CD4-positive, CD25-positive, alpha-beta regulatory T cell (primary cell): ENCODE results near the gene LHX4. TPM values are rescaled to one million over a fixed set of nuclear protein-coding genes. Genes with fewer than 3 reads are reported as not detected.

Source experiments
- ATAC-seq, 2 donors: fragments of 150-1000 bp; cut with Tn5 transposase; one replicate each; pipeline ENCODE4 v1.10.0; 2021; ENCODE audit warnings: low read depth in 2 of 2, moderate number of reproducible peaks in 2 of 2, moderate library complexity in 1 of 2
- DNase-seq, 3 donors: peaks; one replicate each; pipeline versions ENCODE4 v3.0.0 to v3.0.0-alpha.2; 2012 to 2022; ENCODE audit warnings: mixed read lengths in 1 of 3
- H3K27ac ChIP-seq: one replicate; pipeline ENCODE4 v1.7.0; 2013; ENCODE audit warnings: mild to moderate bottlenecking, low read length; ENCODE audit not compliant: insufficient read depth, poor library complexity, severe bottlenecking
- H3K27me3 ChIP-seq: one replicate; pipeline ENCODE4 v1.7.0; 2013; ENCODE audit warnings: low read length; ENCODE audit not compliant: control insufficient read depth, insufficient read depth
- H3K36me3 ChIP-seq: one replicate; pipeline ENCODE4 v1.7.0; 2013; ENCODE audit warnings: mild to moderate bottlenecking, low read length, moderate library complexity; ENCODE audit not compliant: control insufficient read depth, insufficient read depth
- H3K4me1 ChIP-seq: 2 replicates; pipeline ENCODE4 v1.7.0; 2013; ENCODE audit warnings: mild to moderate bottlenecking, low read length; ENCODE audit not compliant: insufficient read depth, control insufficient read depth, poor library complexity, severe bottlenecking
- H3K4me3 ChIP-seq: one replicate; pipeline ENCODE4 v1.7.0; 2013; ENCODE audit warnings: low read depth, mild to moderate bottlenecking, low read length, moderate library complexity
- H3K9me3 ChIP-seq, 2 experiments: 1 replicate in 1 of 2; 2 replicates in 1 of 2; pipeline ENCODE4 v1.7.0; 2013; ENCODE audit warnings: low read length in 2 of 2, mild to moderate bottlenecking in 1 of 2, moderate library complexity in 1 of 2; ENCODE audit not compliant: control insufficient read depth in 2 of 2
- H3K27ac Mint-ChIP-seq, 3 donors: one replicate each; pipeline ENCODE4 v1.8.0; 2020 to 2022; ENCODE audit warnings: mild to moderate bottlenecking in 3 of 3, mixed read lengths in 3 of 3, moderate library complexity in 2 of 3
- H3K27me3 Mint-ChIP-seq: one replicate; pipeline ENCODE4 v1.8.0; 2022; ENCODE audit warnings: mild to moderate bottlenecking, mixed read lengths
- H3K36me3 Mint-ChIP-seq: one replicate; pipeline ENCODE4 v1.8.0; 2020; ENCODE audit warnings: mixed read lengths
- H3K4me1 Mint-ChIP-seq, 4 donors: one replicate each; pipeline ENCODE4 v1.8.0; 2020 to 2022; ENCODE audit warnings: mixed read lengths in 4 of 4, mild to moderate bottlenecking in 1 of 4
- H3K4me3 Mint-ChIP-seq, 4 donors: one replicate each; pipeline ENCODE4 v1.8.0; 2020 to 2022; ENCODE audit warnings: mild to moderate bottlenecking in 4 of 4, mixed read lengths in 4 of 4, moderate library complexity in 3 of 4
- H3K9me3 Mint-ChIP-seq, 7 donors: one replicate each; pipeline ENCODE4 v1.8.0; 2020 to 2022; ENCODE audit warnings: mixed read lengths in 7 of 7, mild to moderate bottlenecking in 3 of 7, moderate library complexity in 2 of 7
- polyA plus RNA-seq, 4 donors: library from polyadenylated mRNA; unstranded; fragments of 300-500 nt; fragmentation: Illumina TruSeq; gene quantifications; one replicate each; pipeline ENCODE4 v1.2.3, GENCODE V29; 2021
- total RNA-seq: library from RNA; stranded (reverse); gene quantifications from one replicate; pipeline ENCODE4 v1.2.3, GENCODE V29; 2022

Gene LHX4
- total and polyA plus RNA-seq, 5 donors from 2014 or later, result 0.17 to 0.32 (median 0.28) TPM; not detected in 1

- H3K9me3 Mint-ChIP-seq, result peaks cover 0 to 1% (median 0%) of the 10 kb centered on the region in 7 donors
- Histone ChIP-seq H3K4me1 (peaks cover 10% of the 10 kb centered on the region), H3K9me3 (no peaks in the 10 kb centered on the region), H3K27ac (no peak overlapping the region), H3K4me3 (no peak overlapping the region), H3K27me3 (no peaks in the 10 kb centered on the region), H3K36me3 (no peaks in the 10 kb centered on the region)
- no peak for DNase-seq
- no peaks in the 10 kb centered on the region for H3K36me3 Mint-ChIP-seq
- no peak for ATAC-seq
- H3K27me3 Mint-ChIP-seq, result peaks cover 23% of the 10 kb centered on the region
- H3K4me1 Mint-ChIP-seq, result peaks cover 5 to 12% (median 11%) of the 10 kb centered on the region in 4 donors
- no peak overlapping the region for H3K4me3 Mint-ChIP-seq
- no peak overlapping the region for H3K27ac Mint-ChIP-seq
Measured at GRCh38 chr1:180210008-180210620, 19.9 kb upstream of the LHX4 start.

GRCh38 chr1:180211156-180211859 is 18.8 kb upstream of the LHX4 start:
- Mint-ChIP-seq H3K4me3 (no peak overlapping the region), H3K4me1 (peaks cover 5 to 12% (median 11%) of the 10 kb centered on the region in 4 donors), H3K9me3 (peaks cover 0 to 1% (median 0%) of the 10 kb centered on the region in 7 donors), H3K27me3 (peaks cover 23% of the 10 kb centered on the region), H3K27ac (no peak overlapping the region), H3K36me3 (no peaks in the 10 kb centered on the region)
- no peak overlapping the region for H3K27ac ChIP-seq
- DNase-seq (no peak), ATAC-seq (no peak)
- no peak overlapping the region for H3K4me3 ChIP-seq
- peaks cover 10% of the 10 kb centered on the region for H3K4me1 ChIP-seq
- no peaks in the 10 kb centered on the region for H3K27me3 ChIP-seq
- no peaks in the 10 kb centered on the region for H3K36me3 ChIP-seq
- H3K9me3 ChIP-seq, result no peaks in the 10 kb centered on the region

- Histone ChIP-seq H3K4me3 (no peak overlapping the region), H3K9me3 (no peaks in the 10 kb centered on the region), H3K27me3 (no peaks in the 10 kb centered on the region), H3K4me1 (peaks cover 10% of the 10 kb centered on the region), H3K36me3 (no peaks in the 10 kb centered on the region), H3K27ac (no peak overlapping the region)
- peaks cover 0 to 1% (median 0%) of the 10 kb centered on the region in 7 donors for H3K9me3 Mint-ChIP-seq
- peak overlapping the region in 1 of 3 donors; percentile 57 for H3K27ac Mint-ChIP-seq
- H3K36me3 Mint-ChIP-seq, result no peaks in the 10 kb centered on the region
- H3K27me3 Mint-ChIP-seq, result peaks cover 23% of the 10 kb centered on the region
- no peak for DNase-seq
- H3K4me3 Mint-ChIP-seq, result no peak overlapping the region
- ATAC-seq, result no peak
- peaks cover 5 to 12% (median 11%) of the 10 kb centered on the region in 4 donors for H3K4me1 Mint-ChIP-seq
Measured at GRCh38 chr1:180211860-180212229, 18.2 kb upstream of the LHX4 start.

- Histone ChIP-seq H3K27me3 (no peaks in the 10 kb centered on the region), H3K27ac (no peak overlapping the region), H3K4me1 (peaks cover 10% of the 10 kb centered on the region), H3K36me3 (no peaks in the 10 kb centered on the region), H3K4me3 (peak overlapping the region; percentile 34), H3K9me3 (no peaks in the 10 kb centered on the region)
- peak overlapping the region; percentile 25 to 79 (median 58) for H3K4me3 Mint-ChIP-seq
- H3K27me3 Mint-ChIP-seq, result peaks cover 20% of the 10 kb centered on the region
- H3K27ac Mint-ChIP-seq, result no peak overlapping the region
- peaks cover 5 to 12% (median 11%) of the 10 kb centered on the region in 4 donors for H3K4me1 Mint-ChIP-seq
- no peaks in the 10 kb centered on the region for H3K36me3 Mint-ChIP-seq
- DNase-seq (peak; percentile 16 to 83 (median 32)), ATAC-seq (peak; percentile 55 to 62)
- H3K9me3 Mint-ChIP-seq, result peaks cover 0 to 1% (median 0%) of the 10 kb centered on the region in 7 donors
Measured at GRCh38 chr1:180213401-180214170, 16.5 kb upstream of the LHX4 start.

GRCh38 chr1:180215856-180216625 is 14.0 kb upstream of the LHX4 start:
- Histone ChIP-seq H3K4me3 (no peak overlapping the region), H3K27me3 (no peaks in the 10 kb centered on the region), H3K27ac (no peak overlapping the region), H3K36me3 (no peaks in the 10 kb centered on the region), H3K9me3 (no peaks in the 10 kb centered on the region), H3K4me1 (peaks cover 10% of the 10 kb centered on the region)
- Mint-ChIP-seq H3K36me3 (no peaks in the 10 kb centered on the region), H3K9me3 (peaks cover 0 to 1% (median 0%) of the 10 kb centered on the region in 7 donors), H3K27me3 (peaks cover 21% of the 10 kb centered on the region), H3K4me1 (peaks cover 5 to 12% (median 11%) of the 10 kb centered on the region in 4 donors), H3K27ac (no peak overlapping the region), H3K4me3 (no peak overlapping the region)
- DNase-seq, result no peak
- ATAC-seq, result no peak

- ATAC-seq, result no peak
- Mint-ChIP-seq H3K27me3 (peaks cover 26% of the 10 kb centered on the region), H3K27ac (no peak overlapping the region), H3K9me3 (peaks cover 0 to 1% (median 0%) of the 10 kb centered on the region in 7 donors), H3K4me1 (peaks cover 5 to 12% (median 11%) of the 10 kb centered on the region in 4 donors), H3K36me3 (no peaks in the 10 kb centered on the region), H3K4me3 (no peak overlapping the region)
- Histone ChIP-seq H3K4me1 (peaks cover 10% of the 10 kb centered on the region), H3K4me3 (no peak overlapping the region), H3K9me3 (no peaks in the 10 kb centered on the region), H3K36me3 (no peaks in the 10 kb centered on the region), H3K27ac (no peak overlapping the region), H3K27me3 (no peaks in the 10 kb centered on the region)
- no peak for DNase-seq
Measured at GRCh38 chr1:180217006-180217405, 13.1 kb upstream of the LHX4 start.
